GM23248 (cell line): Measurements from ENCODE around the gene MAMDC4.

Experiments used
- EZH2 ChIP-seq: fragments of 200-600 bp; sonication (generic); IDR thresholded peaks from 2 replicates; pipeline ENCODE4 v1.6.1; 2018; ENCODE audit warnings: antibody characterized with exemption, mild to moderate bottlenecking; ENCODE audit not compliant: insufficient read depth, poor library complexity, severe bottlenecking
- EZH2phosphoT487 ChIP-seq: fragments of 200-600 bp; sonication (generic); IDR thresholded peaks from 2 replicates; pipeline ENCODE4 v1.6.1; 2018; ENCODE audit warnings: antibody characterized with exemption, moderate library complexity, mild to moderate bottlenecking, low read depth; ENCODE audit not compliant: insufficient read depth

DNA sequence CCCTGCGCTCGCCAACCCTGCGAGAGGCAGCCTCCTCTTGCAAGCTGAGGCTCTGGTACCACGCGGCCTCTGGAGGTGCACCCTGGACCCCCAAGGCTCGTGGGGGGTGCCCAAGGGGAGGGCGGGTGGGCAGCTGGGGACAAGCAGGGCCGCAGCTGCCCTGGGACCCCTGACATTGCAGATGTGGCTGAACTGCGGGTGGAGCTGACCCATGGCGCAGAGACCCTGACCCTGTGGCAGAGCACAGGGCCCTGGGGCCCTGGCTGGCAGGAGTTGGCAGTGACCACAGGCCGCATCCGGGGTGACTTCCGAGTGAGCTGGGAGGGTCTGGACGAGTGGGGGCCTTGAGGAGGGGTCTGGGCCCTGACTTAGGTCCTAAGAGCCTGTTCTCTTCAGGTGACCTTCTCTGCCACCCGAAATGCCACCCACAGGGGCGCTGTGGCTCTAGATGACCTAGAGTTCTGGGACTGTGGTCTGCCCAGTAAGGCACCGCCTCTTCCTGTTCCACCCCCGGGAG lies 1.5 kb downstream of the MAMDC4 start:
- TF ChIP-seq EZH2 = no peak
- no peak for TF ChIP-seq EZH2phosphoT487
